GM18511 (cell line): ENCODE data around the gene DYSF.

ENCODE experiments used
- ATAC-seq: cut with Tn5 transposase; IDR thresholded peaks from one replicate; pipeline ENCODE4 v1.9.1; 2021; ENCODE audit warnings: mild to moderate bottlenecking, moderate library complexity; ENCODE audit not compliant: unreplicated experiment

DYSF gene

GRCh38 chr2:71496156-71496770 lies 42.9 kb downstream of the DYSF start:
- ATAC-seq: no peak

- ATAC-seq: no peak
Measured at GRCh38 chr2:71498261-71498701, 44.9 kb downstream of the DYSF start.

- no peak for ATAC-seq
Measured at GRCh38 chr2:71499691-71500090, 46.3 kb downstream of the DYSF start.

- ATAC-seq: no peak
Measured at GRCh38 chr2:71500426-71501079, 47.2 kb downstream of the DYSF start.

- no peak for ATAC-seq
Measured at GRCh38 chr2:71502941-71503738, 49.8 kb downstream of the DYSF start.

- ATAC-seq: no peak
Measured at GRCh38 chr2:71503837-71504236, 50.5 kb downstream of the DYSF start.

GRCh38 chr2:71504611-71505010 lies 51.2 kb downstream of the DYSF start:
- ATAC-seq: no peak

GRCh38 chr2:71505086-71505769 lies 51.9 kb downstream of the DYSF start:
- no peak for ATAC-seq

GRCh38 chr2:71505770-71506140 lies 52.4 kb downstream of the DYSF start:
- no peak for ATAC-seq

GRCh38 chr2:71506222-71507153 lies 53.1 kb downstream of the DYSF start:
- ATAC-seq: no peak

GRCh38 chr2:71507476-71507875 lies 54.1 kb downstream of the DYSF start:
- ATAC-seq: no peak

- no peak for ATAC-seq
Measured at GRCh38 chr2:71510196-71510807, 56.9 kb downstream of the DYSF start.

- no peak for ATAC-seq
Measured at GRCh38 chr2:71510938-71511337, 57.6 kb downstream of the DYSF start.

- no peak for ATAC-seq
Measured at GRCh38 chr2:71511776-71512175, 58.4 kb downstream of the DYSF start.

- ATAC-seq: no peak
Measured at GRCh38 chr2:71512386-71512785, 59.0 kb downstream of the DYSF start.

GRCh38 chr2:71513096-71513495 lies 59.7 kb downstream of the DYSF start:
- ATAC-seq: no peak

GRCh38 chr2:71513721-71514120 lies 60.4 kb downstream of the DYSF start:
- ATAC-seq: no peak

- no peak for ATAC-seq
Measured at GRCh38 chr2:71516253-71516888, 63.0 kb downstream of the DYSF start.

GRCh38 chr2:71517851-71518250 lies 64.5 kb downstream of the DYSF start:
- ATAC-seq: no peak
